GM12878 (cell line): ENCODE data around the gene ENPP6. TPM values are rescaled to one million over a fixed set of nuclear protein-coding genes. Genes with fewer than 3 reads are reported as not detected.

Experiments
- CHD2 ChIP-seq: IDR thresholded peaks from 2 replicates; pipeline ENCODE4 v1.6.1; 2011; ENCODE audit warnings: low read depth, low read length, improper control_type of control experiment, borderline replicate concordance
- EED ChIP-seq: sonication (generic); IDR thresholded peaks from 2 replicates; pipeline ENCODE4 v1.6.1; 2016; ENCODE audit warnings: antibody characterized with exemption, low read depth
- ETV6 ChIP-seq, 2 experiments: fragments of 450-650 bp in 1 of 2; IDR thresholded peaks in 1 of 2; conservative IDR thresholded peaks in 1 of 2; 2 replicates each; pipeline ENCODE4 v1.6.1; 2014; ENCODE audit warnings: antibody characterized with exemption in 1 of 2, borderline replicate concordance in 1 of 2, low read depth in 1 of 2, mild to moderate bottlenecking in 1 of 2, moderate library complexity in 1 of 2
- EZH2 ChIP-seq: IDR thresholded peaks from 2 replicates; pipeline ENCODE4 v1.6.1; 2012; ENCODE audit warnings: low read depth, mild to moderate bottlenecking, control low read depth, inconsistent platforms, low read length, borderline replicate concordance; ENCODE audit not compliant: control insufficient read depth
- FOXK2 ChIP-seq: fragments of 450-650 bp; IDR thresholded peaks from 2 replicates; pipeline ENCODE4 v1.6.1; 2017; ENCODE audit warnings: mild to moderate bottlenecking, moderate library complexity
- KAT2A ChIP-seq: conservative IDR thresholded peaks from 2 replicates; pipeline ENCODE4 v1.6.1; 2011; ENCODE audit warnings: low read depth, low read length; ENCODE audit not compliant: control insufficient read depth
- MTA2 ChIP-seq: fragments of 450-650 bp; IDR thresholded peaks from 2 replicates; pipeline ENCODE4 v1.6.1; 2016; ENCODE audit warnings: low read depth, mild to moderate bottlenecking, moderate library complexity
- MYC ChIP-seq: IDR thresholded peaks from 2 replicates; pipeline ENCODE4 v1.6.1; 2011; ENCODE audit warnings: mild to moderate bottlenecking, low read length, moderate library complexity, inconsistent platforms; ENCODE audit not compliant: insufficient read depth, insufficient replicate concordance, insufficient read length, severe bottlenecking
- polyA plus RNA-seq, 11 experiments: library from polyadenylated mRNA; depleted of rRNA in 4 of 11; unstranded in 6 of 11; stranded (reverse) in 5 of 11; fragments of >200 nt; fragmentation: Nextera tagmentation in 4 of 11; fragmentation: Illumina TruSeq in 1 of 11; extraction: Ambion mirVana in 4 of 11; extraction: Trizol in 1 of 11; gene quantifications; 1 replicate in 1 of 11; 2 replicates in 10 of 11; pipeline versions ENCODE4 v1.2.1 to v1.2.3, GENCODE V29; 2011 to 2016; ENCODE audit warnings: inconsistent platforms in 2 of 11, missing spikeins in 2 of 11, low read depth in 1 of 11
- total RNA-seq, 4 experiments: library from RNA; depleted of rRNA in 3 of 4; stranded (reverse); fragments of >200 nt in 3 of 4; fragmentation: Illumina TruSeq in 1 of 4; extraction: Trizol in 1 of 4; gene quantifications; 2 replicates each; pipeline versions ENCODE4 v1.2.1 to v1.2.3, GENCODE V29; 2013 to 2021
- TF ChIP-seq, protein P1 (sequence below): fragments of 450-650 bp; formaldehyde crosslinking; IDR thresholded peaks from 2 replicates; pipeline ENCODE4 v1.4.0; 2020; ENCODE audit warnings: mild to moderate bottlenecking, moderate library complexity

ENPP6 gene
- total and polyA plus RNA-seq, 10 of the 15 experiments (the other 5 are each of a cell fraction or from before 2014, with no cell fraction given), result 0.04 to 1.0 (median 0.44) TPM; not detected in 1

- TF ChIP-seq CHD2 (no peak), FOXK2 (no peak), EED (no peak), ETV6 (conservative IDR thresholded peaks at IDR 0.05 in 1 of 2, IDR thresholded peaks at IDR 0.05 in 1 of 2; ENCODE audit: borderline replicate concordance in 1 of 2, low read depth in 1 of 2) (no peak), KAT2A (no peak), MTA2 (no peak), EZH2 (no peak), MYC (no peak)
- TF ChIP-seq, protein P1, sequence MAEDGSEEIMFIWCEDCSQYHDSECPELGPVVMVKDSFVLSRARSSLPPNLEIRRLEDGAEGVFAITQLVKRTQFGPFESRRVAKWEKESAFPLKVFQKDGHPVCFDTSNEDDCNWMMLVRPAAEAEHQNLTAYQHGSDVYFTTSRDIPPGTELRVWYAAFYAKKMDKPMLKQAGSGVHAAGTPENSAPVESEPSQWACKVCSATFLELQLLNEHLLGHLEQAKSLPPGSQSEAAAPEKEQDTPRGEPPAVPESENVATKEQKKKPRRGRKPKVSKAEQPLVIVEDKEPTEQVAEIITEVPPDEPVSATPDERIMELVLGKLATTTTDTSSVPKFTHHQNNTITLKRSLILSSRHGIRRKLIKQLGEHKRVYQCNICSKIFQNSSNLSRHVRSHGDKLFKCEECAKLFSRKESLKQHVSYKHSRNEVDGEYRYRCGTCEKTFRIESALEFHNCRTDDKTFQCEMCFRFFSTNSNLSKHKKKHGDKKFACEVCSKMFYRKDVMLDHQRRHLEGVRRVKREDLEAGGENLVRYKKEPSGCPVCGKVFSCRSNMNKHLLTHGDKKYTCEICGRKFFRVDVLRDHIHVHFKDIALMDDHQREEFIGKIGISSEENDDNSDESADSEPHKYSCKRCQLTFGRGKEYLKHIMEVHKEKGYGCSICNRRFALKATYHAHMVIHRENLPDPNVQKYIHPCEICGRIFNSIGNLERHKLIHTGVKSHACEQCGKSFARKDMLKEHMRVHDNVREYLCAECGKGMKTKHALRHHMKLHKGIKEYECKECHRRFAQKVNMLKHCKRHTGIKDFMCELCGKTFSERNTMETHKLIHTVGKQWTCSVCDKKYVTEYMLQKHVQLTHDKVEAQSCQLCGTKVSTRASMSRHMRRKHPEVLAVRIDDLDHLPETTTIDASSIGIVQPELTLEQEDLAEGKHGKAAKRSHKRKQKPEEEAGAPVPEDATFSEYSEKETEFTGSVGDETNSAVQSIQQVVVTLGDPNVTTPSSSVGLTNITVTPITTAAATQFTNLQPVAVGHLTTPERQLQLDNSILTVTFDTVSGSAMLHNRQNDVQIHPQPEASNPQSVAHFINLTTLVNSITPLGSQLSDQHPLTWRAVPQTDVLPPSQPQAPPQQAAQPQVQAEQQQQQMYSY, result no peak
Measured at GRCh38 chr4:184112006-184112550, 105.6 kb downstream of the ENPP6 start (continued).
